ENCODE results near the gene ZNF778. TPM values are rescaled to one million over a fixed set of nuclear protein-coding genes. Genes with fewer than 3 reads are reported as not detected.

The ZNF778 gene
- total and polyA plus RNA-seq, 2 of the 13 experiments (the other 11 are each of a cell fraction or from before 2014, with no cell fraction given), result 3.8 to 7.2 TPM

DNA sequence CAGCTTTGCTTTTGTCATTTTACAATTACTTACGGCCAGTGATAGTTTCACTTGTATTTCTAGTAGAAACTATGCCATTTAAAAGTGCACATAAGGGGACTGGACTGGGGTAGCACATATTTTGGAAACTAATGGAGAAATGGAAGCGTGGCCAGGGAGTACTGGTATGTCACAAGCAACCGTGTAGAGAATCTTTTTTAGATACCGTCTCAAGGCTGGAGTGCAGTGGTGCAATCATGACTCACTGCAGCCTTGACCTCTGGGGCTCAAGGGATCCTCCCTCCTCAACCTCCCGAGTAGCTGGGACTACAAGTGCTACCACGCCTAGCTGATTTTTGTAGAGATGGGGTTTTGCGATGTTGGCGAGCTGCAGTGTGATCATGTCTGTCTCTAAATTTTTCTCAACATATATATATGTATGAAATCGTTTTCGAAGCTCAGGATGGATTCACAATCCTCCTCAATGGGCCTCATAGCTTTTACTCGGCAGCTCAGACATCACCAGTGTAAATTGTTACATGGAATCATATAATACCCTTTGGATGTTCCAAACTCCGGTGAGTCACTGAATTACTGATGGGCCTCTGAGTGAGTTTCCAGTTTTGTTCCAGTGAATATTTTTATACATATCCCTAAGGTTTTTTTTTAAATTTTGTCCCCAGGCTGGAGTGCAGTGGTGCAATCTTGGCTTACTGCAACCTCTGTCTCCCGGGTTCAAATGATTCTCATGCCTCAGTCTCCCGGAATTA lies 51.7 kb downstream of the ZNF778 start (continued):
- TF ChIP-seq ZNF577 (CRISPR knock-in tag; IDR thresholded peaks at IDR 0.05; ENCODE audit: borderline replicate concordance, low read depth) (no peak), MTA1 (CRISPR knock-in tag; IDR thresholded peaks at IDR 0.05; ENCODE audit: borderline replicate concordance) (no peak), ZMYM2 (CRISPR knock-in tag; IDR thresholded peaks at IDR 0.05) (no peak), ZNF235 (CRISPR knock-in tag; IDR thresholded peaks at IDR 0.05; ENCODE audit: borderline replicate concordance) (no peak), FLYWCH1 (CRISPR knock-in tag; IDR thresholded peaks at IDR 0.05) (no peak), ZNF234 (CRISPR knock-in tag; conservative IDR thresholded peaks at IDR 0.05) (no peak)
- TF ChIP-seq, protein P1, sequence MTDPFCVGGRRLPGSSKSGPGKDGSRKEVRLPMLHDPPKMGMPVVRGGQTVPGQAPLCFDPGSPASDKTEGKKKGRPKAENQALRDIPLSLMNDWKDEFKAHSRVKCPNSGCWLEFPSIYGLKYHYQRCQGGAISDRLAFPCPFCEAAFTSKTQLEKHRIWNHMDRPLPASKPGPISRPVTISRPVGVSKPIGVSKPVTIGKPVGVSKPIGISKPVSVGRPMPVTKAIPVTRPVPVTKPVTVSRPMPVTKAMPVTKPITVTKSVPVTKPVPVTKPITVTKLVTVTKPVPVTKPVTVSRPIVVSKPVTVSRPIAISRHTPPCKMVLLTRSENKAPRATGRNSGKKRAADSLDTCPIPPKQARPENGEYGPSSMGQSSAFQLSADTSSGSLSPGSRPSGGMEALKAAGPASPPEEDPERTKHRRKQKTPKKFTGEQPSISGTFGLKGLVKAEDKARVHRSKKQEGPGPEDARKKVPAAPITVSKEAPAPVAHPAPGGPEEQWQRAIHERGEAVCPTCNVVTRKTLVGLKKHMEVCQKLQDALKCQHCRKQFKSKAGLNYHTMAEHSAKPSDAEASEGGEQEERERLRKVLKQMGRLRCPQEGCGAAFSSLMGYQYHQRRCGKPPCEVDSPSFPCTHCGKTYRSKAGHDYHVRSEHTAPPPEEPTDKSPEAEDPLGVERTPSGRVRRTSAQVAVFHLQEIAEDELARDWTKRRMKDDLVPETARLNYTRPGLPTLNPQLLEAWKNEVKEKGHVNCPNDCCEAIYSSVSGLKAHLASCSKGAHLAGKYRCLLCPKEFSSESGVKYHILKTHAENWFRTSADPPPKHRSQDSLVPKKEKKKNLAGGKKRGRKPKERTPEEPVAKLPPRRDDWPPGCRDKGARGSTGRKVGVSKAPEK (CRISPR knock-in tag; IDR thresholded peaks at IDR 0.05; ENCODE audit: borderline replicate concordance), result no peak
- TF ChIP-seq, protein P2, sequence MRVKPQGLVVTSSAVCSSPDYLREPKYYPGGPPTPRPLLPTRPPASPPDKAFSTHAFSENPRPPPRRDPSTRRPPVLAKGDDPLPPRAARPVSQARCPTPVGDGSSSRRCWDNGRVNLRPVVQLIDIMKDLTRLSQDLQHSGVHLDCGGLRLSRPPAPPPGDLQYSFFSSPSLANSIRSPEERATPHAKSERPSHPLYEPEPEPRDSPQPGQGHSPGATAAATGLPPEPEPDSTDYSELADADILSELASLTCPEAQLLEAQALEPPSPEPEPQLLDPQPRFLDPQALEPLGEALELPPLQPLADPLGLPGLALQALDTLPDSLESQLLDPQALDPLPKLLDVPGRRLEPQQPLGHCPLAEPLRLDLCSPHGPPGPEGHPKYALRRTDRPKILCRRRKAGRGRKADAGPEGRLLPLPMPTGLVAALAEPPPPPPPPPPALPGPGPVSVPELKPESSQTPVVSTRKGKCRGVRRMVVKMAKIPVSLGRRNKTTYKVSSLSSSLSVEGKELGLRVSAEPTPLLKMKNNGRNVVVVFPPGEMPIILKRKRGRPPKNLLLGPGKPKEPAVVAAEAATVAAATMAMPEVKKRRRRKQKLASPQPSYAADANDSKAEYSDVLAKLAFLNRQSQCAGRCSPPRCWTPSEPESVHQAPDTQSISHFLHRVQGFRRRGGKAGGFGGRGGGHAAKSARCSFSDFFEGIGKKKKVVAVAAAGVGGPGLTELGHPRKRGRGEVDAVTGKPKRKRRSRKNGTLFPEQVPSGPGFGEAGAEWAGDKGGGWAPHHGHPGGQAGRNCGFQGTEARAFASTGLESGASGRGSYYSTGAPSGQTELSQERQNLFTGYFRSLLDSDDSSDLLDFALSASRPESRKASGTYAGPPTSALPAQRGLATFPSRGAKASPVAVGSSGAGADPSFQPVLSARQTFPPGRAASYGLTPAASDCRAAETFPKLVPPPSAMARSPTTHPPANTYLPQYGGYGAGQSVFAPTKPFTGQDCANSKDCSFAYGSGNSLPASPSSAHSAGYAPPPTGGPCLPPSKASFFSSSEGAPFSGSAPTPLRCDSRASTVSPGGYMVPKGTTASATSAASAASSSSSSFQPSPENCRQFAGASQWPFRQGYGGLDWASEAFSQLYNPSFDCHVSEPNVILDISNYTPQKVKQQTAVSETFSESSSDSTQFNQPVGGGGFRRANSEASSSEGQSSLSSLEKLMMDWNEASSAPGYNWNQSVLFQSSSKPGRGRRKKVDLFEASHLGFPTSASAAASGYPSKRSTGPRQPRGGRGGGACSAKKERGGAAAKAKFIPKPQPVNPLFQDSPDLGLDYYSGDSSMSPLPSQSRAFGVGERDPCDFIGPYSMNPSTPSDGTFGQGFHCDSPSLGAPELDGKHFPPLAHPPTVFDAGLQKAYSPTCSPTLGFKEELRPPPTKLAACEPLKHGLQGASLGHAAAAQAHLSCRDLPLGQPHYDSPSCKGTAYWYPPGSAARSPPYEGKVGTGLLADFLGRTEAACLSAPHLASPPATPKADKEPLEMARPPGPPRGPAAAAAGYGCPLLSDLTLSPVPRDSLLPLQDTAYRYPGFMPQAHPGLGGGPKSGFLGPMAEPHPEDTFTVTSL (CRISPR knock-in tag; IDR thresholded peaks at IDR 0.05; ENCODE audit: borderline replicate concordance), result no peak
- TF ChIP-seq, protein P3, sequence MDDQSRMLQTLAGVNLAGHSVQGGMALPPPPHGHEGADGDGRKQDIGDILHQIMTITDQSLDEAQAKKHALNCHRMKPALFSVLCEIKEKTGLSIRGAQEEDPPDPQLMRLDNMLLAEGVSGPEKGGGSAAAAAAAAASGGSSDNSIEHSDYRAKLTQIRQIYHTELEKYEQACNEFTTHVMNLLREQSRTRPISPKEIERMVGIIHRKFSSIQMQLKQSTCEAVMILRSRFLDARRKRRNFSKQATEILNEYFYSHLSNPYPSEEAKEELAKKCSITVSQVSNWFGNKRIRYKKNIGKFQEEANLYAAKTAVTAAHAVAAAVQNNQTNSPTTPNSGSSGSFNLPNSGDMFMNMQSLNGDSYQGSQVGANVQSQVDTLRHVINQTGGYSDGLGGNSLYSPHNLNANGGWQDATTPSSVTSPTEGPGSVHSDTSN (CRISPR knock-in tag; IDR thresholded peaks at IDR 0.05; ENCODE audit: borderline replicate concordance), result no peak
- TF ChIP-seq, protein P4, sequence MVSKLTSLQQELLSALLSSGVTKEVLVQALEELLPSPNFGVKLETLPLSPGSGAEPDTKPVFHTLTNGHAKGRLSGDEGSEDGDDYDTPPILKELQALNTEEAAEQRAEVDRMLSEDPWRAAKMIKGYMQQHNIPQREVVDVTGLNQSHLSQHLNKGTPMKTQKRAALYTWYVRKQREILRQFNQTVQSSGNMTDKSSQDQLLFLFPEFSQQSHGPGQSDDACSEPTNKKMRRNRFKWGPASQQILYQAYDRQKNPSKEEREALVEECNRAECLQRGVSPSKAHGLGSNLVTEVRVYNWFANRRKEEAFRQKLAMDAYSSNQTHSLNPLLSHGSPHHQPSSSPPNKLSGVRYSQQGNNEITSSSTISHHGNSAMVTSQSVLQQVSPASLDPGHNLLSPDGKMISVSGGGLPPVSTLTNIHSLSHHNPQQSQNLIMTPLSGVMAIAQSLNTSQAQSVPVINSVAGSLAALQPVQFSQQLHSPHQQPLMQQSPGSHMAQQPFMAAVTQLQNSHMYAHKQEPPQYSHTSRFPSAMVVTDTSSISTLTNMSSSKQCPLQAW (CRISPR knock-in tag; IDR thresholded peaks at IDR 0.05), result no peak
- TF ChIP-seq, protein P5, sequence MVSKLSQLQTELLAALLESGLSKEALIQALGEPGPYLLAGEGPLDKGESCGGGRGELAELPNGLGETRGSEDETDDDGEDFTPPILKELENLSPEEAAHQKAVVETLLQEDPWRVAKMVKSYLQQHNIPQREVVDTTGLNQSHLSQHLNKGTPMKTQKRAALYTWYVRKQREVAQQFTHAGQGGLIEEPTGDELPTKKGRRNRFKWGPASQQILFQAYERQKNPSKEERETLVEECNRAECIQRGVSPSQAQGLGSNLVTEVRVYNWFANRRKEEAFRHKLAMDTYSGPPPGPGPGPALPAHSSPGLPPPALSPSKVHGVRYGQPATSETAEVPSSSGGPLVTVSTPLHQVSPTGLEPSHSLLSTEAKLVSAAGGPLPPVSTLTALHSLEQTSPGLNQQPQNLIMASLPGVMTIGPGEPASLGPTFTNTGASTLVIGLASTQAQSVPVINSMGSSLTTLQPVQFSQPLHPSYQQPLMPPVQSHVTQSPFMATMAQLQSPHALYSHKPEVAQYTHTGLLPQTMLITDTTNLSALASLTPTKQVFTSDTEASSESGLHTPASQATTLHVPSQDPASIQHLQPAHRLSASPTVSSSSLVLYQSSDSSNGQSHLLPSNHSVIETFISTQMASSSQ (IDR thresholded peaks at IDR 0.05; ENCODE audit: low read depth), result no peak
- TF ChIP-seq, protein P5 (CRISPR knock-in tag; IDR thresholded peaks at IDR 0.05; ENCODE audit: borderline replicate concordance), result no peak

Measured in HepG2 (cell line).